AG10803 (cell line): ENCODE results near the gene MYBPC2.

Experiments
- DNase-seq: peaks from one replicate; pipeline ENCODE4 v3.0.0; 2010; ENCODE audit warnings: low read depth
- H3K4me3 ChIP-seq: 2 replicates; pipeline ENCODE4 v1.5.1; 2011; ENCODE audit warnings: mild to moderate bottlenecking, low read length, control low read depth
- TF ChIP-seq, protein P1 (sequence below): conservative IDR thresholded peaks from 2 replicates; pipeline ENCODE4 v1.5.1; 2011; ENCODE audit warnings: mild to moderate bottlenecking, low read length, control low read depth, inconsistent platforms

MYBPC2 gene

DNA sequence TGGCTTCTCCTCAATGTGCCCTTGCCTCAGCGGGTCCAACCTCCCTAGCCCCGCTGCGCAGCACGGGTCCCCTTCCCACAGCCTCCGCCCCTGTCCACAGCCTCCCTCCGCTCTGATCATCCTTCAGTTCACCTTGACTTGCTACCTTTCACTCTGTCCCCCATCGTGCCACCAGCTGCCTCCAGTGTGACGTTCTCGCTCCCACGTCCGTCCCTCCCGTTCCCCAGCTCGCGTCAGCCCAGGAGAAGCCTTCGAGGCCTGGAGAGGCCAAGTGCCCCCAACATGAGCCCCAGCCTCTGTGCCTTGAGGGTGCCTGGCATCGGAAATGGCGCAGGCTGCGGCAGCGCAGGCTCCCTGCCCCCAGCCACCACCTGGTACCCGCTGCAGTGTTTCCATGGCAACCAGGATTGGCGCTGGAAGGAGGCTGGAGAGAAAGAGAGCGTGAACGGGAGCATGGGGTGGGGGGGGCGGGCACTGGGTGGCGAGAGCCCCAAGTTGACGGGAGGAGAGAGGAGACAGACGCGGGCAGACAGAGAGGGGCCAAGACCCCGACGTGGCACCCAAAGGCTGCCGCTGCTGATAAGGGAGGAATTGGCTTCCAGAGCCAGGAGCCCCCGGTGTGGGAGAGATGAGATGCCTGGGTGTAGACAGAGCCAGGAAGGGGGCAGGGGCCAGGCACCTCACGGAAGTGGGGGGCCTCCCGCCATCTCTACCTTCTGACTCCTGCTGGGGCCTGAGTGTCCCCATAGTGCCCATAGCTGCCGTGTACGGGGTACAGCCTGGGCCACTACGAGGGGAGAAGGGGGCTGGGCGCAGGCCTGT is 81.9 kb downstream of the MYBPC2 start:
- no peak for DNase-seq
- TF ChIP-seq, protein P1, sequence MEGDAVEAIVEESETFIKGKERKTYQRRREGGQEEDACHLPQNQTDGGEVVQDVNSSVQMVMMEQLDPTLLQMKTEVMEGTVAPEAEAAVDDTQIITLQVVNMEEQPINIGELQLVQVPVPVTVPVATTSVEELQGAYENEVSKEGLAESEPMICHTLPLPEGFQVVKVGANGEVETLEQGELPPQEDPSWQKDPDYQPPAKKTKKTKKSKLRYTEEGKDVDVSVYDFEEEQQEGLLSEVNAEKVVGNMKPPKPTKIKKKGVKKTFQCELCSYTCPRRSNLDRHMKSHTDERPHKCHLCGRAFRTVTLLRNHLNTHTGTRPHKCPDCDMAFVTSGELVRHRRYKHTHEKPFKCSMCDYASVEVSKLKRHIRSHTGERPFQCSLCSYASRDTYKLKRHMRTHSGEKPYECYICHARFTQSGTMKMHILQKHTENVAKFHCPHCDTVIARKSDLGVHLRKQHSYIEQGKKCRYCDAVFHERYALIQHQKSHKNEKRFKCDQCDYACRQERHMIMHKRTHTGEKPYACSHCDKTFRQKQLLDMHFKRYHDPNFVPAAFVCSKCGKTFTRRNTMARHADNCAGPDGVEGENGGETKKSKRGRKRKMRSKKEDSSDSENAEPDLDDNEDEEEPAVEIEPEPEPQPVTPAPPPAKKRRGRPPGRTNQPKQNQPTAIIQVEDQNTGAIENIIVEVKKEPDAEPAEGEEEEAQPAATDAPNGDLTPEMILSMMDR, result no peak
- no peak overlapping the region for H3K4me3 ChIP-seq

DNA sequence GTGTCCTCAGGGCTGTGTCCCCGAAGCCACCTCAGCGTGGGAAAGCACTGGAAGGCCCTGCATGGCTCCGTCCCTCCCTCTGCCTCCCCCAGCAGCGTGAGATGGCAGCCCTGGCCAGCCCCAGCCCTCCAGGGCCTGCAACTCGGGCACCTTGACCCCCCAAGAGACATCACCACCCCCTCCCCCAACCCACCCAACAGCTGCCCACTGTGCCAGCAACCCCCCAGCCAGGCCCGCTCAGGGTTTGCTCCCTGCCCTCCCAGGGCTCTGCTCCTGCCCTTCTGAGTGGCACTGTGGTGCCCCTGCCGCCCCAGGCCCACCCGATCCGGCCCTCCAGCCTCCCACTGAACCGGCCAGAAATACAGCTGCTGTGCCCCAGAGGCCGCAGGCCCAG is 82.5 kb downstream of the MYBPC2 start:
- TF ChIP-seq, protein P1, result no peak
- no peak for DNase-seq
- no peak overlapping the region for H3K4me3 ChIP-seq
